ENCODE measurements around the gene ABCA13.

- TF ChIP-seq CTCF (conservative IDR thresholded peaks at IDR 0.05): no peak
- TF ChIP-seq EZH2 (IDR thresholded peaks at IDR 0.05; ENCODE audit: low read depth): no peak
Measured at GRCh38 chr7:48355346-48355745, 184.1 kb downstream of the ABCA13 start.

All from PC-9 (cell line).